SU-DHL-6 (cell line): ENCODE measurements around the gene ASB13.

Source experiments
- EZH2phosphoT487 ChIP-seq: fragments of 200-600 bp; sonication (generic), shearing (Covaris generic); conservative IDR thresholded peaks from 2 replicates; pipeline ENCODE4 v1.6.1; 2018; ENCODE audit warnings: mild to moderate bottlenecking, antibody characterized with exemption, low read length, moderate library complexity, mixed read lengths
- TF ChIP-seq, protein P1 (sequence below): fragments of 200-600 bp; sonication (generic); IDR thresholded peaks from one replicate; pipeline ENCODE4 v1.5.1; 2017; ENCODE audit warnings: antibody characterized with exemption, mild to moderate bottlenecking, low read length, moderate library complexity; ENCODE audit not compliant: insufficient read depth, poor library complexity, severe bottlenecking

DNA sequence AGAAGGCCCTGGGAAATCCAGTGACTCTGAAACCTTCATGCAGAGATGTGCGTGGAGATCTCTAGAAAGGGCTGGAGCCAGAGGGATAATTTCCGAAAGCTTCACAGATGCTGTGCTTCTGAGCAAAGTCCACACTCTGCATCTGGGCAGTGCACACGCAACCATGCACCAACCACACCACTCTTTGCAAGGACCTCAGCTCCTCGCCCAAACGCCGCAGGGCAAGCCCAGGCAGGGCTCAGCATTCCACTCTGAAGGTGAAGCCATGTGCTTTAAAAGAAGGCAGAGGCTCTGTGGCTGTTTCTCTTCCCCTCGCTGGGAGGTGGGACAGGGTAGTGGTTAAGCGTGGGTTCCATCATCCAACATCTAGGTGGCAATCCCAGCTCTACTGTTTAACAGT is 48.4 kb downstream of the ASB13 start:
- TF ChIP-seq, protein P1, sequence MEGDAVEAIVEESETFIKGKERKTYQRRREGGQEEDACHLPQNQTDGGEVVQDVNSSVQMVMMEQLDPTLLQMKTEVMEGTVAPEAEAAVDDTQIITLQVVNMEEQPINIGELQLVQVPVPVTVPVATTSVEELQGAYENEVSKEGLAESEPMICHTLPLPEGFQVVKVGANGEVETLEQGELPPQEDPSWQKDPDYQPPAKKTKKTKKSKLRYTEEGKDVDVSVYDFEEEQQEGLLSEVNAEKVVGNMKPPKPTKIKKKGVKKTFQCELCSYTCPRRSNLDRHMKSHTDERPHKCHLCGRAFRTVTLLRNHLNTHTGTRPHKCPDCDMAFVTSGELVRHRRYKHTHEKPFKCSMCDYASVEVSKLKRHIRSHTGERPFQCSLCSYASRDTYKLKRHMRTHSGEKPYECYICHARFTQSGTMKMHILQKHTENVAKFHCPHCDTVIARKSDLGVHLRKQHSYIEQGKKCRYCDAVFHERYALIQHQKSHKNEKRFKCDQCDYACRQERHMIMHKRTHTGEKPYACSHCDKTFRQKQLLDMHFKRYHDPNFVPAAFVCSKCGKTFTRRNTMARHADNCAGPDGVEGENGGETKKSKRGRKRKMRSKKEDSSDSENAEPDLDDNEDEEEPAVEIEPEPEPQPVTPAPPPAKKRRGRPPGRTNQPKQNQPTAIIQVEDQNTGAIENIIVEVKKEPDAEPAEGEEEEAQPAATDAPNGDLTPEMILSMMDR: no peak
- TF ChIP-seq EZH2phosphoT487: no peak
